Measurements from ENCODE around the gene FASTK. TPM values are rescaled to one million over a fixed set of nuclear protein-coding genes. Genes with fewer than 3 reads are reported as not detected.

Gene FASTK
- total RNA-seq, 4 donors from 2014 or later = 69.9 to 139 (median 79.7) TPM

DNA sequence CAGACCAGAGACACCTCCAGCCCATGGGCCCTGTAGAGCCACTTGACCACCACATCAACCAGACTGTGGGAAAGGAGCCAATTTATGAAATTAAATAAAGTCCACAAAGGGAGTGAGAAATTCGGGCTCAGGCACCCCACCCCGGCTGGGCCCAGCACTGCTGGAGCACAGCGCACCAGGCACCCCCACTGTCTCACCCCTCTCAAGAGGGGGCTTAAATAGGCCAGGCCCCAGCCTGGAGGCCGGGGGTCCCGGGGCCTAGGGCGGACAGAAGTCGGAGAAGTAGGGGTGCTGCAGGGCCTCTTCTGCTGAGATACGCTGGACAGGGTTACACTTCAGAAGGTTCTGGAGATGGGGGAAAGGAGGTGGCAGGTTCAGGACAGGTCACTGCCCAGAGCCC is 26.9 kb downstream of the FASTK start:
- 93% methylated on average over 8 of the region's 8 CpGs for WGBS, 2 donors

DNA sequence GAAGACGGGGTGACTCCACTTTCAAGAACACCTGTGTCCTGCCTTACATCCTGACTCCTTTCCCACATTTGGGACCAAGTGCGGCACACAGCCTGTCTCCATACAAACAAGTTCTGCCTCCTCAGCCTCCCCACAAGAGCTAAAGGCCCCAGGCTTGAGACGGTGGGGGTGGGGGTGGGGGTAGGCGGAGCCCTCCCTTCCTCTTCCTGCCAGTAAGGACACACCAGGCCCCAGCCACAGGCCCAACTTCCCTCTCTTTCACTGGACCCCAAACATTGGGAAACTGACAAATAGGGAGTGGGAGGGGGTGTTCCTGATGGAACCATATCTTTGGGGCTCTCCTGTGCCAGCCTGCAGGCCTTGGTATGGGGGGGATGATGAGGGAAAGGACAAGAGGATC is 27.5 kb downstream of the FASTK start:
- Histone ChIP-seq H3K36me3 (peaks cover 0 to 36% (median 0%) of the 10 kb centered on the region in 3 donors), H3K27me3 (peaks cover 0 to 6% of the 10 kb centered on the region in 2 donors), H3K27ac (no peak overlapping the region), H3K9me3 (no peaks in the 10 kb centered on the region), H3K4me3 (no peak overlapping the region), H3K4me1 (peaks cover 0 to 23% (median 12%) of the 10 kb centered on the region in 4 donors)
- no peak for DNase-seq (ENCODE audit: low spot score in 2 of 2)
- TF ChIP-seq POLR2A (IDR thresholded peaks at IDR 0.05) (no peak), EP300 (IDR thresholded peaks at IDR 0.05) (no peak)
- TF ChIP-seq, protein P1, sequence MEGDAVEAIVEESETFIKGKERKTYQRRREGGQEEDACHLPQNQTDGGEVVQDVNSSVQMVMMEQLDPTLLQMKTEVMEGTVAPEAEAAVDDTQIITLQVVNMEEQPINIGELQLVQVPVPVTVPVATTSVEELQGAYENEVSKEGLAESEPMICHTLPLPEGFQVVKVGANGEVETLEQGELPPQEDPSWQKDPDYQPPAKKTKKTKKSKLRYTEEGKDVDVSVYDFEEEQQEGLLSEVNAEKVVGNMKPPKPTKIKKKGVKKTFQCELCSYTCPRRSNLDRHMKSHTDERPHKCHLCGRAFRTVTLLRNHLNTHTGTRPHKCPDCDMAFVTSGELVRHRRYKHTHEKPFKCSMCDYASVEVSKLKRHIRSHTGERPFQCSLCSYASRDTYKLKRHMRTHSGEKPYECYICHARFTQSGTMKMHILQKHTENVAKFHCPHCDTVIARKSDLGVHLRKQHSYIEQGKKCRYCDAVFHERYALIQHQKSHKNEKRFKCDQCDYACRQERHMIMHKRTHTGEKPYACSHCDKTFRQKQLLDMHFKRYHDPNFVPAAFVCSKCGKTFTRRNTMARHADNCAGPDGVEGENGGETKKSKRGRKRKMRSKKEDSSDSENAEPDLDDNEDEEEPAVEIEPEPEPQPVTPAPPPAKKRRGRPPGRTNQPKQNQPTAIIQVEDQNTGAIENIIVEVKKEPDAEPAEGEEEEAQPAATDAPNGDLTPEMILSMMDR (IDR thresholded peaks at IDR 0.05) = no peak
- 64 to 79% methylated on average over 4 of the region's 4 CpGs for WGBS, 2 donors

More for the DNA sequence above, 26.9 kb downstream of the FASTK start:
- no peak for DNase-seq (ENCODE audit: low spot score in 2 of 2)
- H3K4me1 ChIP-seq = peaks cover 0 to 29% (median 16%) of the 10 kb centered on the region in 4 donors
- H3K4me3 ChIP-seq = no peak overlapping the region
- TF ChIP-seq POLR2A (IDR thresholded peaks at IDR 0.05) (no peak), EP300 (IDR thresholded peaks at IDR 0.05) (no peak)
- TF ChIP-seq, protein P1 (IDR thresholded peaks at IDR 0.05) = no peak
- H3K36me3 ChIP-seq = peaks cover 0 to 36% (median 0%) of the 10 kb centered on the region in 3 donors
- H3K27me3 ChIP-seq = peaks cover 0 to 6% of the 10 kb centered on the region in 2 donors
- no peak overlapping the region for H3K27ac ChIP-seq
- no peaks in the 10 kb centered on the region for H3K9me3 ChIP-seq

DNA sequence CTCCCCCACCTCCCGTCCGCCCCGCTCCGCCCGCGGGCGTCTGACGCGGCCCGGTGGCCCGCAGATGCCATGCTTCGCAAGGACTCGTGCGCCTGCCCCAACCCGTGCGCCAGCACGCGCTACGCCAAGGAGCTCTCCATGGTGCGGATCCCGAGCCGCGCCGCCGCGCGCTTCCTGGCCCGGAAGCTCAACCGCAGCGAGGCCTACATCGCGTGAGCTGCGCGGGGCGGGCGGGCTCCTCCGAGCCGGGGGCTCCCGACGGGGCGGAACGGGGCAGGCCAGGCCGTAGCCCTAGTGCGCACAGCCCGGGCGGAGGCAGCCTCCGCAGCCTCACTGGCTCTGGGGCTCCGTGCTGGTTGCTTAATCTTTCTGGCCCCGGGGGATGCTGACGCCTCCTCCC is 29.5 kb downstream of the FASTK start:
- peak overlapping the region in 1 of 4 donors; percentile 15 for H3K4me3 ChIP-seq
- peaks cover 0 to 6% of the 10 kb centered on the region in 2 donors for H3K27me3 ChIP-seq
- TF ChIP-seq POLR2A (IDR thresholded peaks at IDR 0.05) = no peak
- TF ChIP-seq, protein P1 (IDR thresholded peaks at IDR 0.05) = no peak
- TF ChIP-seq EP300 (IDR thresholded peaks at IDR 0.05) = no peak
- 4 to 7% methylated on average over 18 to 24 of the region's 50 CpGs for WGBS, 2 donors
- DNase-seq (ENCODE audit: low spot score in 2 of 2) = no peak
- peaks cover 0 to 40% (median 0%) of the 10 kb centered on the region in 3 donors for H3K36me3 ChIP-seq
- no peak overlapping the region for H3K27ac ChIP-seq
- H3K9me3 ChIP-seq = no peaks in the 10 kb centered on the region
- peaks cover 0 to 27% (median 12%) of the 10 kb centered on the region in 4 donors for H3K4me1 ChIP-seq

DNA sequence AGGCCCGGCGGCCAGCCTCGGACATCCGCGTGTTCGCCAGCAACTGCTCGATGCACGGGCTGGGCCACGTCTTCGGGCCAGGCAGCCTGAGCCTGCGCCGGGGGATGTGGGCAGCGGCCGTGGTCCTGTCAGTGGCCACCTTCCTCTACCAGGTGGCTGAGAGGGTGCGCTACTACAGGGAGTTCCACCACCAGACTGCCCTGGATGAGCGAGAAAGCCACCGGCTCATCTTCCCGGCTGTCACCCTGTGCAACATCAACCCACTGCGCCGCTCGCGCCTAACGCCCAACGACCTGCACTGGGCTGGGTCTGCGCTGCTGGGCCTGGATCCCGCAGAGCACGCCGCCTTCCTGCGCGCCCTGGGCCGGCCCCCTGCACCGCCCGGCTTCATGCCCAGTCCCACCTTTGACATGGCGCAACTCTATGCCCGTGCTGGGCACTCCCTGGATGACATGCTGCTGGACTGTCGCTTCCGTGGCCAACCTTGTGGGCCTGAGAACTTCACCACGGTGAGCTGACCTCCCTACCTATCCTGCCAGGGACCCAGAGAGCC is 31.6 kb downstream of the FASTK start:
- TF ChIP-seq, protein P1 (IDR thresholded peaks at IDR 0.05) = no peak
- no peak for TF ChIP-seq POLR2A (IDR thresholded peaks at IDR 0.05)
- no peak for TF ChIP-seq EP300 (IDR thresholded peaks at IDR 0.05)
- Histone ChIP-seq H3K4me1 (peaks cover 0 to 27% (median 12%) of the 10 kb centered on the region in 4 donors), H3K9me3 (no peaks in the 10 kb centered on the region), H3K36me3 (peaks cover 0 to 45% (median 0%) of the 10 kb centered on the region in 3 donors), H3K4me3 (no peak overlapping the region), H3K27ac (no peak overlapping the region), H3K27me3 (peaks cover 0 to 6% of the 10 kb centered on the region in 2 donors)
- no peak for DNase-seq (ENCODE audit: low spot score in 2 of 2)
- WGBS, 2 donors = 88 to 90% methylated on average over 35 to 37 of the region's 38 CpGs

DNA sequence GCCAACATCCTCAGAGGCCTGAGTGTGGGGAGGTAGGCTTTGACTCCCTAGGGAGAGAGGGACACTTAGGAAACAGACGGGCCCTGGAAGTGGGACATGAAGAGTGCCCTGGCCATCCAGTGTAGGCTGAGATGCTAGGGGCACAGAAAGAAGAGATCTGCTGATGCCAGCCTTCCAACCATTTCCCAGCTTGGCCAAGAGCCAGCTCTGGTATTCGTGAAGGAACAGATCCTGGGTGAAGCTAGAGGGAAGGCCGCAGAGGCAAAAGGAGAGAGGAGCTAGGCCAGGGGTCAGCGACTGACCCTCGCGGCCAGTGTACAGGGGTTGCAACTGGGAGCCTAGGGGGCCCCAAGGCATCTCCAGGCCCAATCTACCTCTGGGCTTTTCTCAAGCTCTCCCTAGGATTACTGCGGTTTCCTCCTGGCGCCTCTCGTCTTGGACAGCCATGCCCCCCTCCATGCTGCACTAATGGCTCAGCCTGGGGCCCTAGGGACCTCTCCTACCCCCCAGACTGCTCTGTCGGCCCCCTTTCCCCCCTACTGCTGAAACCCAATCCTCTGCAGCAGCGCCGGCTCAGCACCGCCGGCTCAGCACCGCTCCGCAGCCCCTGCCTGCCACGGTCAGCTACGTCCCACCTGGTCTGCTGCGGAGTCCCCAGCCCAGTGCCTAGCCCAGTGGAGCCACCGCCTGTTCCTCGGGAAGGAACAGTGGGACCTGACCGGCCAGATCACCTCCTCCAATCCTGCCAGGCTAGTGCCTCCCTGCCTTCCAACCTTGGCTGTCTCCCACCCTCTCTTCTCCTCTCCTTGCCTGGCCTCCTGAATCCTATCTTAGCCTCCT is 32.4 kb downstream of the FASTK start, which contains the start of gene ASIC3:
ASIC3 (plus strand) TSS at position 556 of the 840 bp plus-strand sequence. CDS start 355 bp downstream, outside the sequence.
- TF ChIP-seq, protein P1 (IDR thresholded peaks at IDR 0.05) = no peak
- TF ChIP-seq EP300 (IDR thresholded peaks at IDR 0.05) = no peak
- no peak for TF ChIP-seq POLR2A (IDR thresholded peaks at IDR 0.05)
- Histone ChIP-seq H3K27me3 (peaks cover 0 to 6% of the 10 kb centered on the region in 2 donors), H3K27ac (peak within 1 kb of the TSS in 2 of 4 donors; percentile 28 to 70), H3K4me1 (peaks cover 0 to 27% (median 12%) of the 10 kb centered on the region in 4 donors), H3K4me3 (no peak within 1 kb of the TSS), H3K9me3 (no peaks in the 10 kb centered on the region), H3K36me3 (peaks cover 0 to 45% (median 0%) of the 10 kb centered on the region in 3 donors)
- 73% methylated on average over 22 of the region's 22 CpGs for WGBS, 2 donors
- DNase-seq (ENCODE audit: low spot score in 2 of 2) = no peak
